ENCODE measurements around the gene KNDC1. TPM values are rescaled to one million over a fixed set of nuclear protein-coding genes. Genes with fewer than 3 reads are reported as not detected.

Gene KNDC1
- total and polyA plus RNA-seq, 10 of the 15 experiments (the other 5 are each of a cell fraction or from before 2014, with no cell fraction given) = 0.03 to 0.11 (median 0.05) TPM; not detected in 7

- FAIRE-seq = no peak
- DNase-seq (ENCODE audit: low read depth, low spot score) = no peak
- CTCF ChIA-PET = no interaction called here
- WGBS (ENCODE audit: insufficient coverage, insufficient replicate concordance, low lambda C conversion rate, missing lambda C conversion rate) = 24% methylated on average over 89 of the region's 103 CpGs
- no TSS peak for BruUV-seq (replicated peaks)
- Histone ChIP-seq H2AFZ (ENCODE audit: control insufficient read depth, low read depth, low read length) (no peak overlapping the region), H3K27ac (ENCODE audit: control insufficient read depth, insufficient read depth) (no peak overlapping the region), H3K9me3 (replicated peaks; ENCODE audit: control insufficient read depth, insufficient read depth, low read length) (no peaks in the 10 kb centered on the region), H3K27me3 (replicated peaks in 1 of 2; ENCODE audit: control insufficient read depth in 2 of 2, insufficient read depth in 2 of 2, low read length in 1 of 2) (no peaks in the 10 kb centered on the region; a peak in 3 of 4 replicates), H4K20me1 (ENCODE audit: control insufficient read depth, insufficient read depth) (no peaks in the 10 kb centered on the region), H3K4me3 (no peak overlapping the region), H3K4me1 (ENCODE audit: control insufficient read depth, insufficient read depth, low read length) (peaks cover 7% of the 10 kb centered on the region), H3K4me2 (ENCODE audit: control insufficient read depth, insufficient read depth) (no peak overlapping the region), H3K79me2 (ENCODE audit: control insufficient read depth, insufficient read depth, low read length) (no peaks in the 10 kb centered on the region), H3K36me3 (ENCODE audit: control insufficient read depth in 2 of 2, insufficient read depth in 2 of 2, low read length in 1 of 2) (no peaks in the 10 kb centered on the region), H3K9ac (ENCODE audit: control insufficient read depth, insufficient read depth, low read length) (no peak overlapping the region)
- SMC1A ChIA-PET (ENCODE audit: uncharacterized antibody, unreplicated experiment) = no interaction called here
- TF ChIP-seq ZNF207 (IDR thresholded peaks at IDR 0.05; ENCODE audit: borderline replicate concordance) (no peak), ZNF274 (IDR thresholded peaks at IDR 0.05; ENCODE audit: insufficient read depth, insufficient read length) (no peak), ZZZ3 (IDR thresholded peaks at IDR 0.05; ENCODE audit: control insufficient read depth, insufficient read length, low read depth) (no peak)
- TF ChIP-seq, protein P1, sequence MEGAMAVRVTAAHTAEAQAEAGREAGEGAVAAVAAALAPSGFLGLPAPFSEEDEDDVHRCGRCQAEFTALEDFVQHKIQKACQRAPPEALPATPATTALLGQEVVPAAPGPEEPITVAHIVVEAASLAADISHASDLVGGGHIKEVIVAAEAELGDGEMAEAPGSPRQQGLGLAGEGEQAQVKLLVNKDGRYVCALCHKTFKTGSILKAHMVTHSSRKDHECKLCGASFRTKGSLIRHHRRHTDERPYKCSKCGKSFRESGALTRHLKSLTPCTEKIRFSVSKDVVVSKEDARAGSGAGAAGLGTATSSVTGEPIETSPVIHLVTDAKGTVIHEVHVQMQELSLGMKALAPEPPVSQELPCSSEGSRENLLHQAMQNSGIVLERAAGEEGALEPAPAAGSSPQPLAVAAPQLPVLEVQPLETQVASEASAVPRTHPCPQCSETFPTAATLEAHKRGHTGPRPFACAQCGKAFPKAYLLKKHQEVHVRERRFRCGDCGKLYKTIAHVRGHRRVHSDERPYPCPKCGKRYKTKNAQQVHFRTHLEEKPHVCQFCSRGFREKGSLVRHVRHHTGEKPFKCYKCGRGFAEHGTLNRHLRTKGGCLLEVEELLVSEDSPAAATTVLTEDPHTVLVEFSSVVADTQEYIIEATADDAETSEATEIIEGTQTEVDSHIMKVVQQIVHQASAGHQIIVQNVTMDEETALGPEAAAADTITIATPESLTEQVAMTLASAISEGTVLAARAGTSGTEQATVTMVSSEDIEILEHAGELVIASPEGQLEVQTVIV (IDR thresholded peaks at IDR 0.05; ENCODE audit: borderline replicate concordance, partially characterized antibody) = no peak
- POLR2A ChIA-PET = no interaction called here
- RAD21 ChIA-PET (ENCODE audit: unreplicated experiment) = no interaction called here
- intact Hi-C loops (cut with micrococcal nuclease; ENCODE audit: unreplicated experiment) = no loop called here
- in situ Hi-C loops (cut with MboI) = no loop called here
- ATAC-seq = no peak
These were observed 76.6 kb downstream of the KNDC1 start for GRCh38 chr10:133236401-133237240.
